ENCODE data around the gene UBR3.
"Not testable (repeated sequence)": the region's sequence is repeated elsewhere in the genome, so short reads cannot be mapped to it uniquely, and the experiment has no call there.

UBR3 gene

DNA sequence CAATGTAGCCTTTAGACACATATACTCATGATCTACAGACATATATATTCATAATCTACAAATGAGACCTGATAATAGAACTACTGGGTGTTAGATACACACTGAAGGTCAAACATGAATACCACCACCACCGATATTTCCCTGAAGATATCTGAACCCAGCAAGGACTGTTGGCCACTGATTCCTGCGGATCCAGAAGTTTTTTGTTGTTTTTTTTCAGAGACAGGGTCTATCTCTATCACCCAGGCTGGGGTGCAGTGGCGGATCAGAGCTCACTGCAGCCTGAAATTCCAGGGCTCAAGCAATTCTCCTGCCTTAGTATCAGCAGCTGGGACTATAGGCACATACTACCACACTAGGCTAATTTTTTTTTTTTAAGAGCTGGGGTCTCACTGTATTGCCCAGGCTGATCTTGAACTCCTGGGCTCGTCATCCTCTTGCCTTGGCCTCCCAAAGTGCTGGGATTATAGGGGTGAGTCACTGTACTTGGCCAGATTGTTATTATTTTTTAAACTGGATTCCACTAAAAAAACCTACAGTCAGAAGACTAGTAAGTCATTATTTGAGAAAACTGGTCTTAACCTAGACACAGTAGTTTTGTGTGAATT, 4.4 kb upstream of the UBR3 start:
- DNase-seq (ENCODE audit: insufficient read length, low spot score) (no peak), FAIRE-seq (no peak)

DNA sequence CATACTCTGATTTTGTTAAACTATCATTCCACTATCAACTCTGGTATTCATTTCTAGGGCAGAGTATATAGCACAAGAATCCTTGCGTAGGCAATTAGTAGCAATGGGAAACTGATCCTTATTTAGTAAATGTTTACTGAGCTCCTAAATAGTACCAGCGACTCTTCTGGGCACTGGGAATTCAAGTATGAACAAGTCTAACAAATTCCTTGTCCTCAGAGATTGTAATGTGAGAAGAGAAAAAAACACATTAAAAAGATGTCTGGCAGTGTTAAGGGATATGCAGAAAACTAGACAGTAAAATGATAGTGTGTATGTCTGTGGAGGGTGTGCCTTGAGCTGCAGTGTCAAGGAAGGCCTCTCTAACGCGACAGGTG, 3.3 kb upstream of the UBR3 start:
- DNase-seq (ENCODE audit: insufficient read length, low spot score), result no peak

GRCh38 chr2:169824373-169825333, 2.6 kb upstream of the UBR3 start, which contains the start of gene METTL5:
TSS of gene METTL5 (minus strand) at chr2:169824905. CDS start at chr2:169824597, 308 bp downstream.
- DNase-seq (ENCODE audit: insufficient read length, low spot score) (peak; percentile 85), FAIRE-seq (peak; percentile 38)

More for the DNA sequence above, 3.3 kb upstream of the UBR3 start:
- FAIRE-seq, result no peak

- DNase-seq (ENCODE audit: insufficient read length, low spot score) (peak; percentile 69), FAIRE-seq (no peak)
Observed at GRCh38 chr2:169828141-169828811, 1.0 kb downstream of the UBR3 start.

DNA sequence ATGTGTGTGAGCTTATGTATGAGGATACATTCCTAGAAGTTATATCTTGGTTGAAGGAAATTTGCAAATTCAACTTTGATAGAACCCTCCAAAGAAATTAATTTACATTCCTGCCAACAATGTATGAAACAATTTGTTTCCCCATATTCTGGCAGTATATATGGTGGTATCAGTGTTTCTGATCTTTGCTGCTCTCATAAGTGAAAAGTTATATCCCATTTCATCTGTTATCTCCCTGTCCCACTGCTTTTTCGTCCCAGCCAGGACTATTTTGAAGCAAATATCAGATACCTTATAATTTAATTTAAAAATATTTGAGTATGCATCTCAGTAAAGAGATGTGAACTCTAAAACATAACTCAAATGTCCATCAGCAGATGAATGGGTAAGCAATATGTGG, 7.1 kb downstream of the UBR3 start:
- FAIRE-seq, result no peak
- DNase-seq (ENCODE audit: insufficient read length, low spot score), result no peak

- FAIRE-seq, result no peak
- DNase-seq (ENCODE audit: insufficient read length, low spot score), result no peak
Observed at GRCh38 chr2:169838743-169839489, 11.7 kb downstream of the UBR3 start.

DNA sequence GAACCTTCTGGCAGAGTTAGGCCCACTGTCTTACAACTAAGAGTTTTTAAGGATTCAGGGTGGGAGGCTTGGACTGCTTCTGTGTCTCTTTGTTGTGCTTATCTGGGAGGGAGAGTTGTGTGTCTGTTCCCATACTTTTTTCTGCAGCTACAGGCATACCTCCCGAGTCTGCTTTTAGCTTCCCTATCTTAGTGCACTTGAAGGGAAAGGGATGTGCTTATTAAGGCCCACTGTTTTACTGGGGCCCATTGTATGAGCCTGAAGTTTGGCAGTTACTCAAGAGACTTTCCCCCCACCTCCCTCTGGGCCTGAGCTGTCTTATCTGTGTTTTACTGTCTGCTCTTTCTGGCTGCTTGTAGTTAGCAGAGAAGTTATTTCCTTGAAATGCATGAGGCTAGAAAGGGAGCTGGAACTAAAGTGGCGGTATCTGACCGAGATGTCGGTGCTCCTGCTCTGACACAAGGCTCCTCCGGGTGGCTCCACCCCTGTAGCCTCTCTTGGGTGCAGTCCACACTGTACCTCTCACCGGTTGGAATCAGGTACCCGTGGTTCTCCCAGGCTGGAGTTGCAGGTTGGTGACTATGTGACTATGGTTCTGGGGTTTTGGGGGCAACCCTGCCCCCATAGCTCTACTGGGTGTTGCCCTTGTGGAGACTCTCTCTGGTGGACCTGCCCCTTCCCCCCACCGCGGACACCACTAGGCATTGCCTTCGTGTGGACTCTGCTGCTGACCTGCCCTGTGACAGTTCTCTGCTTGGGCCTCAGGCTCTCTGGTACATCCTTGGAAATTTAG, 12.9 kb downstream of the UBR3 start:
- FAIRE-seq, result no peak
- no peak for DNase-seq (ENCODE audit: insufficient read length, low spot score)

- FAIRE-seq, result no peak
- no peak for DNase-seq (ENCODE audit: insufficient read length, low spot score)
Observed at GRCh38 chr2:169840747-169841142, 13.5 kb downstream of the UBR3 start.

DNA sequence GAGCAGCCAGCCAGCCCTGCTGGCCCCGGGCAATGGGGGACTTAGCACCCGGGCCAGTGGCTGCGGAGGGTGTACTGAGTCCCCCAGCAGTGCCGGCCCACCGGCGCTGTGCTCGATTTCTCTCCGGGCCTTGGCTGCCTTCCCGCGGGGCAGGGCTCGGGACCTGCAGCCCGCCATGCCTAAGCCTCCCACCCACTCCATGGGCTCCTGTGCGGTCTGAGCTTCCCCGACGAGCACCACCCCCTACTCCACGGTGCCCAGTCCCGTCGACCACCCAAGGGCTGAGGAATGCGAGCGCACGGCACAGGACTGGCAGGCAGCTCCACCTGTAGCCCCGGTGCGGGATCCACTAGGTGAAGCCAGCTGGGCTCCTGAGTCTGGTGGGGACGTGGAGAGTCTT, 14.4 kb downstream of the UBR3 start:
- DNase-seq (ENCODE audit: insufficient read length, low spot score); FAIRE-seq: not testable (repeated sequence)

- FAIRE-seq (no peak), DNase-seq (ENCODE audit: insufficient read length, low spot score) (no peak)
Observed at GRCh38 chr2:169845016-169845415, 17.8 kb downstream of the UBR3 start.

DNA sequence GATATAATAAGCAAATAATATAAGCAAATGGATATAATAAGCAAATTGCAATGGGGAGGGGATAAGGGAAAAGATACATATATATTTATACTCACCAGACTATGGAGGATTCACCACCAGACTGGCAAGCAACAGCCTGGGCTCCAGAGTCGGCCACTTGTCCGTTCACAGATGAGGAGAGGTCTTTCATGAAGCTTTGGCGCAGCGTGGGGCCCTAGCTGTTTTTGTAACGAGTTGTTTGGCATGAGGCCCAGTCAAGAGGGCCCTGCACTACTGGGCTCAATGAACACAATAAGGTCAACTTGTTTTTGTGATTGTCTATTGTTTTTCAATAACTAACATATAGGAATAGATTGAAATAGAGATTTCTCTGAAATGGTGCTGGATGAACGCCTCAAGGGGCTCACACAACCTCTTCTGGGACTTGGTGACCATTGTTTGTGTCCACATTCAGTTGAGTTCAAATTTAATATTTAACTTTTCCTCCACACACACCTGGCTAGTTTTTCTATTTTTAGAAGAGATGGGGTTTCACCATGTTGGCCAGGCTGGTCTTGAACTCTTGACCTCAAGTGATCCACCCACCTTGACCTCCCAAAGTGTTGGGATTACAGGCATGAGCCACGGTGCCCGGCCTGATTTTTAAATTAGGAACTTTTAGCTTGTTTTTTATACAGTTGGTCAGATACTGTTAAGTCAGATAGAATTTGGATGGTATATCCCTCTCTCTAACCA, 21.9 kb downstream of the UBR3 start:
- FAIRE-seq, result not testable (repeated sequence)

DNA sequence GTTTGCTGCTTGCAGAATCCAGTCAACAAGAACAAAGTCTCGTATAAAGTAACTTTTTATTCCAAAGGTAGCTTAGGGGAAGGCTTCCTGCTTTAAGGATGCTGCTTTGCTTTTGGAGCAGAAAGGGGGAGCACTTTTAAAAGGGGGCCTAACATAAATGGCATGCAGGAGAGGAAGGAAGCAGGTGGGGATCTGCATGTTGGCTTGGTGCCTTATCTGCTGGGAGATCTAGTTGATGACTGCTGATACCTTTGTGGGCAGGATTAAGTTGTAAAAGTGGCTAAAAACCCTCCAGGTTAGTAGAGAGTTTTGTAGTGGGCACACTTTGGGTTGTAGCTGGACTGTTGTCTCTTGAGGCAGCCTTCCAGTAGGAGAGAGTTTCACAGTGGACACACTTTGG, 22.5 kb downstream of the UBR3 start:
- DNase-seq (ENCODE audit: insufficient read length, low spot score) (no peak), FAIRE-seq (no peak)

More for the DNA sequence above, 21.9 kb downstream of the UBR3 start:
- DNase-seq (ENCODE audit: insufficient read length, low spot score), result not testable (repeated sequence)

DNA sequence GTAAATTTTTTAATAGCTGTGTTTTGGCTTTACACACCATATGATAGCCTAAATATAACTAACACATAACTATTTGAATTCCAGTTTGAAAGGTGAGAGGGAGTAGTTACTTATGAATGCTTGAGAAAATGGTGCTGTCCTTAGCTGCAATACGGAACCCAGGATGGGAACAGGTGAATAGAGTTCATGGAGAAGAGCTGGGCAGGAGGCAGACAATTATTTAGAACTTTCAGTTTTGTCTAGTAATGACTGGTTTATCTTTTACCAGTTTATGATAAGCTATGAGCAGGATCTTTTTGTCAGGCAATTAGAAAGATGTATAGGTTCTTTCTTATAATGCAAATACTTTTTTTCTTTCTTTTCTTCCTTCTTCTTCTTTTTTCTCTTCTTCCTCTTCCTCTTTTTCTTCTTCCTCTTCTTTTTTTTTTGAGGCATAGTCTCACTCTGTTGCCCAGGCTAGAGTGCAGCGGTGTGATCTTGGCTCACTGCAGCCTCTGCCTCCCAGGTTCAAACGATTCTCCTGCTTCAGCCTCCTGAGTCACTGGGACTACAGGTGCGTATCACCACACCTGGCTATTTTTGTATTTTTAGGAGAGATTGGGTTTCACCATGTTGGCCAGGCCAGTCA, 25.9 kb downstream of the UBR3 start:
- DNase-seq (ENCODE audit: insufficient read length, low spot score) (no peak), FAIRE-seq (no peak)

DNA sequence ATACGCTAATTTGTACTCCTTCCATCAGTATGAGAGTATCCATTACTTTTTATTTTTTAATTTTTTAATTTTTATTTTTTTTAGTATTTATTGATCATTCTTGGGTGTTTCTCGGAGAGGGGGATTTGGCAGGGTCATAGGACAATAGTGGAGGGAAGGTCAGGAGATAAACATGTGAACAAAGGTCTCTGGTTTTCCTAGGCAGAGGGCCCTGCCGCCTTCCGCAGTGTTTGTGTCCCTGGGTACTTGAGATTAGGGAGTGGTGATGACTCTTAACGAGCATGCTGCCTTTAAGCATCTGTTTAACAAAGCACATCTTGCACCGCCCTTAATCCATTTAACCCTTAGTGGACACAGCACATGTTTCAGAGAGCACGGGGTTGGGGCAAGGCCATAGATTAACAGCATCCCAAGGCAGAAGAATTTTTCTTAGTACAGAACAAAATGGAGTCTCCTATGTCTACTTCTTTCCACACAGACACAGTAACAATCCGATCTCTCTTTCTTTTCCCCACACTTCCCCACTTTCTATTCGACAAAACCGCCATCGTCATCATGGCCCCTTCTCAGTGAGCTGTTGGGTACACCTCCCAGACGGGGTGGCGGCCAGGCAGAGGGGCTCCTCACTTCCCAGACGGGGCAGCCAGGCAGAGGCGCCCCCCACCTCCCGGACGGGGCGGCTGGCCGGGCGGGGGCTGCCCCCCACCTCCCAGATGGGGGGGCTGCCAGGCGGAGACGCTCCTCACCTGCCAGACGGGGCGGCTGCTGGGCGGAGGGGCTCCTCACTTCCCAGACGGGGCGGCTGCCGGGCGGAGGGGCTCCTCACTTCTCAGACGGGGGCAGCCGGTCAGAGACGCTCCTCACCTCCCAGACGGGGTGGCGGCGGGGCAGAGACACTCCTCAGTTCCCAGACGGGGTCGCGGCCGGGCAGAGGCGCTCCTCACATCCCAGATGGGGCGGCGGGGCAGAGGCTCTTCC, 28.3 kb downstream of the UBR3 start:
- not testable (repeated sequence) for DNase-seq (ENCODE audit: insufficient read length, low spot score); FAIRE-seq

DNA sequence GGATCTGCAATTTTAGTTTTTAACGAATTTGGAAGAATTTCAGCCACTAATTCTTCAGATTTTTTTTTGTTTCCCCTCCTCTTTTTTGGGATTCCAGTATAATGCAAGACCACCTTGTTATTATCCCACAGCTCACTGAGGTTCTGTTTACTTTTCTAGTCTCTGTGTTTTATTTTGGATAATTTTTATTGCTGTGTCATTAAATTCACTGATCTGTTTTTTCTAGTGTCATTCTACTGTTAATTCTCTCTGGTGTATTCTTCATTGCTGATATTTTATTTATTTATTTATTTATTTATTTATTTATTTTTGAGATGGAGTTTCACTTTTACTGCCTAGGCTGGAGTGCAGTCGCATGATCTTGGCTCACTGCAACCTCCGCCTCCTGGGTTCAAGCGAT, 32.2 kb downstream of the UBR3 start:
- DNase-seq (ENCODE audit: insufficient read length, low spot score) (no peak), FAIRE-seq (no peak)

DNA sequence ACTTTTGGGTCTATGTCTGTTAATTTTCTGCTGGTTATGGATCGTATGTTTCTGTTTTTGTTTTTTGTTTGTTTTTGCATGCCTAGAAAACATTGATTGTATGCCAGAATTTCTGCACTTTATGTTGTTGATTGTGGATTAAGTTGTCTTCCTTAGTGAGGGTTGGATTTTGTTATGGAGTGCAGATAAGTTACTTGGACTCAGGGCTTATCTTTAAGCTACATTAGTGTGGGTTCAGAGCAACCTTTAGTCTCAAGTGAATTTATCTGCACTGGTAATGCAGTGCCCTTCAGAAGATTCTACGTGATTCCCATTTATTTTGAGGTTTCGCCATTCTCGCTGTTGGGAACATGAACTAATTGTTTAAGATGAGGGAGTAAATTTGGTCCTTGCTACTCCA, 32.9 kb downstream of the UBR3 start:
- FAIRE-seq, result no peak
- no peak for DNase-seq (ENCODE audit: insufficient read length, low spot score)

- no peak for DNase-seq (ENCODE audit: insufficient read length, low spot score)
Observed at GRCh38 chr2:169862816-169863215, 35.6 kb downstream of the UBR3 start.

More at GRCh38 chr2:169862816-169863215, 35.6 kb downstream of the UBR3 start:
- no peak for FAIRE-seq
